Epithelial cell of esophagus (primary cell): ENCODE data around the gene VASH1.

Experiments used
- DNase-seq: peaks from one replicate; pipeline ENCODE4 v3.0.0; 2010; ENCODE audit warnings: low read depth
- H3K4me3 ChIP-seq: 2 replicates; pipeline ENCODE4 v1.5.1; 2011; ENCODE audit warnings: mild to moderate bottlenecking, low read length, control low read depth
- CTCF ChIP-seq: IDR thresholded peaks from 2 replicates; pipeline ENCODE4 v1.5.1; 2011; ENCODE audit warnings: low read depth, mild to moderate bottlenecking, low read length, control low read depth, inconsistent platforms; ENCODE audit not compliant: insufficient read depth; ENCODE audit errors: missing control alignments

Gene VASH1

GRCh38 chr14:76767681-76768656, 6.7 kb downstream of the VASH1 start:
- no peak for DNase-seq
- no peak overlapping the region for H3K4me3 ChIP-seq
- no peak for TF ChIP-seq CTCF

- no peak overlapping the region for H3K4me3 ChIP-seq
- no peak for TF ChIP-seq CTCF
- DNase-seq: no peak
These were observed 7.6 kb downstream of the VASH1 start for GRCh38 chr14:76768671-76769500.

- H3K4me3 ChIP-seq: no peak overlapping the region
- no peak for DNase-seq
- TF ChIP-seq CTCF: no peak
These were observed 8.5 kb downstream of the VASH1 start for GRCh38 chr14:76769636-76770292.

- TF ChIP-seq CTCF: peak; percentile 6
- no peak for DNase-seq
- no peak overlapping the region for H3K4me3 ChIP-seq
These were observed 9.5 kb downstream of the VASH1 start for GRCh38 chr14:76770521-76771436.

GRCh38 chr14:76771437-76771980, 10.2 kb downstream of the VASH1 start:
- no peak overlapping the region for H3K4me3 ChIP-seq
- no peak for TF ChIP-seq CTCF
- no peak for DNase-seq
